TTC549 (cell line): Measurements from ENCODE around the gene SLC35E2B.
"Not testable (repeated sequence)": the region's sequence is repeated elsewhere in the genome, so short reads cannot be mapped to it uniquely, and the experiment has no call there.

Source experiments
- FAIRE-seq: peaks from 2 replicates; lab custom pipeline; 2012; peaks lifted over from hg19 to GRCh38; lab: Jason Lieb, UNC

Gene SLC35E2B

DNA sequence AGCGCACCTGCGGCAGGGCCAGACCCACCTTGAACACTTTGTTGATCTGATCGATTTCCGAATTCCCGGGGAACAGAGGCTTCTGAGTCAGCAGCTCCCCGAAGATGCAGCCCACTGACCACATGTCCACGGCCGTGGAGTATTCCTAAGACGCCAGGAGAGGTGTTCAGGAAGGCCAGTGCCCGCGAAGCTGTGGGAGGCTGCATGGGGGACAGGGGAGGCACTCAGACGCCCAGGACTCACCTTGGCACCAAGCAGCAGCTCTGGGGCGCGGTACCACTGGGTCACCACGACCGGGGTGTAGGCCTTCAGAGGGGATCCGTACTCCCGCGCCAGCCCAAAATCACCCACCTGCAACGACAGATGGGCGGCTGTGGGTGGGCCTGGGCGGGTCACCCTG, 11.2 kb upstream of the SLC35E2B start:
- FAIRE-seq, result no peak

DNA sequence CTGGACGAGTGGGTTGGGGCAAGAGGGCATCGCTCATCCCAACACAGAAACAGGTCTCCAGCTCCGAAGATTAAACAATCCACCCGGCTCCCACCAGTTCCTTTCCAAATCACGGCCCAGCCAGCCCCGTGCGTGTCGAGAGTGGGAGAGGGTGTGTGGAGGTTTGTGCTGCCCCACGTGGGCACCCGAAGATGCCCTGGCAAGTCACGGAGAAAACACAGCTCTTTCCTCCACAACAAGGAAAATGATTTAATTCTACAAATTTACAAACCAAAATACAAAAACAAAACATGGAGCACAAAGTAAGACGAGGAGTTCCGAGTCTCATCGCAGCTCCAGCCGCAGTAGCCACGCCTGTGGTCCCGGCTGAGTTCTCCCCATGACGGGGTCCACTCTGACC, 9.9 kb upstream of the SLC35E2B start:
- FAIRE-seq, result not testable (repeated sequence)

DNA sequence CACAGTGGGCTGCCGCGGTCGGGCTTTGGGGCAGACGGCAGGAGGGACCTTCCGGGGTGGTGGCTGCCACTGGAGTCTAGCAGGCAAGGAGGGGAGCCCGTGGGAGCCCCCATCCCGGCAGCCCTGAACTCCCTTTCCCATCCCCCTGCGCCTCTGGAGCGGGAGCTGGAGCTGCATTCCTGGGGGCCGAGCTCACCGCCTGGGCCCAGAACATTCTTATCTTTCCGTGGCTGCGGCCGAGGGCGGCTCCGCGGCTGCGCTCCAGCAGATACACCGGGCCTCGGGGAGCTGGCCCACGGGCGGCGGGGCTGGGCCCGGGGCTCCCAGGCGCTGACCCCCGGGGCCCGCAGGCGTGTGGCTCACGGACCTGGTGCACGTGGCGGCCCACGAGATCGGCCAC, 8.0 kb upstream of the SLC35E2B start:
- not testable (repeated sequence) for FAIRE-seq

DNA sequence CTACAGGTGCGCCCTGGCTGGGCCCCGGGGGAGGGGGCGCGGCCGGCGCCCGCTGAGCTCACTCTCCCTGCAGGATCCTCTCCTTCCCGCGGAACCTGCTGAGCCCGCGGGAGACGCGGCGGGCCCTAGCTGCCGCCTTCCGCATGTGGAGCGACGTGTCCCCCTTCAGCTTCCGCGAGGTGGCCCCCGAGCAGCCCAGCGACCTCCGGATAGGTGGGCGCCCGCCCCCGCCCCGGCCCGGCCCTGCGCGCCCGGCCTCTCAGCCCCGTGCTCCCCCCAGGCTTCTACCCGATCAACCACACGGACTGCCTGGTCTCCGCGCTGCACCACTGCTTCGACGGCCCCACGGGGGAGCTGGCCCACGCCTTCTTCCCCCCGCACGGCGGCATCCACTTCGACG, 7.5 kb upstream of the SLC35E2B start:
- FAIRE-seq, result not testable (repeated sequence)

DNA sequence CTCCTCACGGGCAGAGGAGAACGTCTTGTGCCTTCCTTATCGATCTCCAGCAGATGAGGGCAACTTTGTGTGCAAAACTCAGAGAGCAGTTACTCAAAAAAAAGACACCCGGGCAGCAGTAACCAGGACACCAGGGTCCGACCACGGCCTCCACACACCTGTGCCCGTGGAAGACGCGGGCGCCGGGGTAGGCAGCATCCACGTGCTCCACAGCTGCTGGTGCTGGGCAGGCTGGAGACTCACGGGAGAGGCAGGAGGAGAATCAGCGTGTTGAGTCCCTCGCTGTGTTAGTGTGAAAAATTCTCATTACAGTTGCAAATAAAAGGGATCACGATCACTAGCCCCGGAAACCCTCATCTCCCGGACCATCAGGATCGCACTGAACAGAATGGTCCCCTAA, 6.5 kb upstream of the SLC35E2B start:
- not testable (repeated sequence) for FAIRE-seq

DNA sequence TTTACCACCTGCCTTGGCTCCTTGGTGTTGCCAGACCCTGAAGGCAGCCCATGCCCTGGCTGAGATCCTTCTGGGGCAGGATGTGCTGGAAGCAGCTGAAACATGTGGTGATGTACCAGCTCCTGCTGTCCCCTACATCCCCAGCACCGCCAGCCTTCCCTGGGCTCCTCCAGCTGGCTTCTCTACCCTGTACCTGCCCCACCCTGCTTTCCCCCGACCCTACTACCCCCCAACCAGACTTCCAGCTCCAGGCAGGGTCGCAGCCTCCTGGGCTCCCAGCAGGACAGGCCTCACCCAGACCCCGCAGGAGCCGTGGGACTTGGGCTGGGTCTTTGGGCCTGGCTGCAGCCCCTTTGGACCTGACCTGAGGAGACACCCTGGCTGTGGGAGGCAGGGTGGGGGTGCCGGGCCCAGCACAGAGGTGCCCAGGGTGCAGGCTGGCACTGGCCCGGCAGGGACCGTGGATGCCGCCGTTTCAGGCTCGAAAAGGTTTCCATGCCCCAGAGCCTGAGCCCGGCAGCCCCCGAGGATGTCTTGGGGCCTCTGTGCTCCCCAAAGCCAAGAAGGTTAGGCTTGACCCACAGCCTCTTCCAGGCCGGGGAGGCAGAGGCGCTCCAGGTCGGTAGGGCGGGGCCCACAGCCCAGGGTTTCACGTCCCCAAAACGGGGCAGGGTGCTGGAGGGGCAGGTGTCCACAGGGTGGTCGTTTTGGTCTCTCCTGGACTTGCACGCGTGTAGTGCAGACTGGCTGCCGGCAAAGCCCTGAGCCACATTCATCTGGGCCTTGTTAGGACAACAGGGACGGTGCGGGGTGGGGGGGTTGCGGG, 5.0 kb upstream of the SLC35E2B start:
- FAIRE-seq, result not testable (repeated sequence)

DNA sequence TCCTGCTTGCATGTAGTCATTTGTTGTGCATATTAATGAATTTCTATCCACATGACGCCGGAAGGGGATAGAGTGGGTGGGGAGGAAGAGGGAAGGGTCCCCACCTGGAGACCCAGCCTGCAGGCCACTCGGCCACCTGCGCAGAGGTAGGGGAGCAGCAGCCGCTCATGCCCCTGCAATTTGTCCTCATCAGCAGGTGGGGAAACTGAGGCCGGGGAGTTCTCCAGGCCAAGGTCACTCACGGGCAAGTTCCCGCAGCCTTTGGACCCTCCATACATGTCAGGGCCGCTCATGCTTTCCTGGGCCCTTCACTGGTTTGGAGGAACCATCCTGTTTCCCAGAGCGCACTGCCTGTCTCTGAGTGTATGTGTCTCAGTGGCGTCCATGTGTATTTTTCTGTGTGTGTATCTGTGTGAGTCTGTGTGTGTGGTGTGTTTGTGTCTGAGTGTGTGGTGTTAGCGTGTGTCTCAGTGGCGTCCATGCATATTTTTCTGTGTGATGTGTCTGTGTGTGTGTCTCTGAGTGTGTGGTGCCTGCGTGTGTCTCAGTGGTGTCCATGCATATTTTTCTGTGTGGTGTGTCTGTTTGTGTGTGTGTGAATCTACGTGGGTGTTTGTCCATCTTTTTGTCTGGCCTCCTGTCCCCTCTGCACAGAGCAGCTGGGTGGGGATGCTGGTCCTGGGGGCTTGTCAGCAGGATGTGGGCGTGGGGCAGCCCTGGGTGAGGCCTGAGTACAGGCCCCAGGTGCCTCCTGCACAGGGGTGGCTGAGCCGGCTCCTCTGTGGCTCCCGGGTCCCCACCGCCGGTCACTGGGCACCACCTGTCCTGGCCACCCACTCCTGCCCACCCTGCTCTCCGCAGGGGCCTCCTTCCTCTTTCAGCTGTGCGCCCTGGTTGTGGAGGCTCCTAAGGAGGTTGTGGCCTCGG, 4.1 kb upstream of the SLC35E2B start:
- FAIRE-seq, result not testable (repeated sequence)

DNA sequence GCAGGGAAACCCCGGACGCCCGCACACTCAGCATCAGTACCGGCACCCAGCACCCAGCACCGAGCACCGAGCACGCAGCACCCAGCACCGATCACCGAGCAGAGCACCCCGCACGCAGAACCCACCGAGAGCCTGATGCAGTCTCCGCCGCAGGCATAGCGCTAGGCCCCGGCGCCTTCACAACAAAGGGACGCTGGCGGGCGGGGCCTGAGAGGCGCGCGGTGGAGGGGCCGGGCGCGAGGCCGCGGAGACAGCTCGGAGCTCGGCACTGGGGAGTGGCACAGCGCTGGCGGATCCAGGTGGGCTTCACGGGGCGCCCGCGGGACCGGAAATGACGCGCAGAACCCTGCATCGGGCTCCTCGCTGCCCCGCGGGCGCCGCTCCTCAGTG, 276 bp downstream of the SLC35E2B start:
- not testable (repeated sequence) for FAIRE-seq

DNA sequence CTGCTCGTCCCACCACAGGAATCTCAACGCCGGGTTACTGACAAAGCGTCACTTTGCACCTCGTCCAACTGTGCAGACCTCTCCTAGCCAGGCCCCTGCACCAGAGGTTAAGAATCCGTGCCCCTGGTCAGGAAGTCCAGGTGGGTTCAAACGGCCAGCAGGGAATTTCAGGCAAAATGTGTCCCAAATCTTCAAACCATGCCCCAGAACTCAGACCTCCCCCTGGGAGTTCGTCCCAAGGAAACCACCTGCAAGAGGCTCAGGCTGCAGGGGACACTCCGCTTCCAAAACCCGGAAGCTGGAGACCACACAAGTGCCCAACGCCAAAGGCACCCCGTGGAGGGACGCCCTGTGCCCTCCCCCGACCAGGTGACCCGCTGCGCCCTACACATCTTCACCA, 1.2 kb downstream of the SLC35E2B start:
- not testable (repeated sequence) for FAIRE-seq

DNA sequence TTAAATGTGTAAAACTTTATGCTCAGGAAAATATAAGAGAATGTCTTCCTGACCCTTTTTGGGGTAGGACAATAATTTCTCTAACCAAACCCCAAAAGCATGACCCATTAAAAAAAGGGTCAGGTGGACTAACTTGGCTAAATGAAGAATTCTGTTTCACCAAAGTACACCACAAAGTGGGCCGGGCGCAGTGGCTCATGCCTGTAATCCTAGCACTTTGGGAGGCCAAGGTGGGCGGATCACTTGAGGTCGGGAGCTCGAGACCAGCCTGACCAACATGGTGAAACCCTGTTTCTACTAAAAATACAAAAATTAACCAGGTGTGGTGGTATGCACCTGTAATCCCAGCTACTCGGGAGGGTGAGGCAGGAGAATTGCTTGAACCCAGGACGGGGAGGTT, 3.1 kb downstream of the SLC35E2B start:
- FAIRE-seq, result not testable (repeated sequence)

DNA sequence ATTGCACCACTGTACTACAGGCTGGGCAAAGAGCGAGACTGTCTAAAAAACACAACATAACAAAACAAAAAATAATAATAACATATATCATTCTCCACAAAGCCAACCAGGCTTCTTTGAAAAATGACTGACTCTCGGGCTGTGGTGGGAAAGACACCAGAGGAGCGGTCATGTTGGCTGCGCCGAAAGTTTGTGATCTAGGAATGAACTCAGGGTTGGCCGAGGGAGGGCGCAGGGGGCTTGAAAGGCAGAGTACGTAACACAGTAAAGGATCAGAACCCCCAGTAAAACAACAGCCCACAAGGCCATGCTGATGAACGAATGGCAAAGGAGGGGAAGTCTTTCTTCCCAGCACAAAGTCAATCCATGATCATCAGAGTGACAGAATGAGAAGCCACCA, 4.7 kb downstream of the SLC35E2B start:
- no peak for FAIRE-seq

DNA sequence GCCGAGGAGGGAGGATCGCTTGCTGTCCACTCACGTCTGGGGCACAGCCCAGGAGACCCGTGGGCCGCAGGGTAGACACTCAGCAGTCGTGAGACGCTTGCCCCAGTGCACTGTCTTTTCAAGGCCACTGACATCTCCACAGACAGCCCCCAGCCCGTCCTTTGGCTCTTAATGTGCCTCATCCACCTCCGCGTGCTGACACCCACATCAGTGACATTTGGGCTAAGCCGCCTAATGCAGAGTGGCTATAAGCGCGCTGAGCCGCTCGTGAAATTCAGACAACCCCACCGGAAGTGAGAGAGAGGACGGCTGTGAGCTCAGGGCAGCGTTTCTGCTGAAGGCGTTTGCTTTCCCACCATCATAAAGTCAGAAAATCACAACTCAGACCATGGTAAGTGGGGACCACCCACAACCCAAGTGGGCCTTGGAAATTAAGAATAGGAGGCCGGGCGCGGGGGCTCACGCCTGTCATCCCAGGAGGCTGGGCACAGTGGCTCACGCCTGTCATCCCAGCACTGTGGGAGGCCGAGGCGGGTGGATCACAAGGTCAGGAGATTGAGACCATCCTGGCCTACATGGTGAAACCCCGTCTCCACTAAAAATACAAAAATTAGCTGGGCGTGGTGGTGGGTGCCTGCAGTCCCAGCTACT, 8.4 kb downstream of the SLC35E2B start:
- no peak for FAIRE-seq

DNA sequence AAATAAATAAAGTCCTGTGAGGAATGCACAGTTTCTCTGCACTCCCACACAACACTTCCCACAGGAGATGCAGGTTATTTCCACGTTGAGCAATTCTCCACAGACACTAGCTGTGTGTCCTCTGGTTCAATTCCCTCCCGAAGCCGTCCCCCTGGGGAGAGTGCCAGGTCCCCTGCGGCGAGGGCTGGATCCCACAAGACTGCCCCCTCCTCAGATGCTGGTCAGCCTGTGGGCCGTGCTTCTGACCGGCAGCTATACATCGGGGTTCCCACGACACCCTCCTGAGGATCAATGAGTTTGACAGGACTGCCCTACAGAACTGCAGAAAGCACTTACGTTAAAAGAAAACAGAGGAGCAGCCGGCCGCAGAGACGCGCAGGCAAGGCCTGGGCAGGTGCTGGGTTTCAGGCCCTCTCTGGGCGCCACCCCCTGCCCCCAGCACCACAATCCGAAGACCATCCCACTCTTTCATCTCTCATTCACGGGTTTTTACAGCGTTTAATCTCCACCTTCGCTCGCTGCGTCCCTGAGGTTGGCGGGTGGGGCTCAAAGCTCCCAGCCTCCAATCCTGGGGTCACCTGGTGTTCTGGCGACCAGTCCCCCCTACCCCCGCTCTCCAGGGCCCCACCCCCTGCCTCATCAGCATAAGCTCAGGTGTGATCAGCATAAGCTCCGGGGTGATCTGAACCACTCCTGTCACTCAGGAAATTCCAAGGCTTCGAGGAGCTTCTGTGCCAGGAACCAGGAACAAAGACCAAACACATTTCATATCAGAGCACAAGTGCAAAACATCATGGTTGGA, 9.3 kb downstream of the SLC35E2B start:
- no peak for FAIRE-seq

DNA sequence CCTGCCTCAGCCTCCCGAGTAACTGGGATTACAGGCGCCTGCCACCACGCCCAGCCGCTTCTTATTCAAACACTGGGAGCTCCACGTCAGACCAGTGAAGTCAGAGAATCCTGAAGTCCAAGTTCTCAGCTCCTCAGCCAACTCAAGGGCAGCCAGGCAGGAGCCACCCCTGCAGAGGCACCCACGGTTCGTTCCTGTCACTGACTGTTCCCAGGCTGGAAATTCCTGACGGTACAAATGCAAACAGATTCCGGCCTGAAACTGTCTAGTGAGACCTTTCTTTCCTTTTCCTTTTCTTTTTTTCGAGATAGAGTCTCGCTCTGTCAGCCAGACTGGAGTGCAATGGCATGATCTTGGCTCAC, 11.7 kb downstream of the SLC35E2B start:
- no peak for FAIRE-seq

DNA sequence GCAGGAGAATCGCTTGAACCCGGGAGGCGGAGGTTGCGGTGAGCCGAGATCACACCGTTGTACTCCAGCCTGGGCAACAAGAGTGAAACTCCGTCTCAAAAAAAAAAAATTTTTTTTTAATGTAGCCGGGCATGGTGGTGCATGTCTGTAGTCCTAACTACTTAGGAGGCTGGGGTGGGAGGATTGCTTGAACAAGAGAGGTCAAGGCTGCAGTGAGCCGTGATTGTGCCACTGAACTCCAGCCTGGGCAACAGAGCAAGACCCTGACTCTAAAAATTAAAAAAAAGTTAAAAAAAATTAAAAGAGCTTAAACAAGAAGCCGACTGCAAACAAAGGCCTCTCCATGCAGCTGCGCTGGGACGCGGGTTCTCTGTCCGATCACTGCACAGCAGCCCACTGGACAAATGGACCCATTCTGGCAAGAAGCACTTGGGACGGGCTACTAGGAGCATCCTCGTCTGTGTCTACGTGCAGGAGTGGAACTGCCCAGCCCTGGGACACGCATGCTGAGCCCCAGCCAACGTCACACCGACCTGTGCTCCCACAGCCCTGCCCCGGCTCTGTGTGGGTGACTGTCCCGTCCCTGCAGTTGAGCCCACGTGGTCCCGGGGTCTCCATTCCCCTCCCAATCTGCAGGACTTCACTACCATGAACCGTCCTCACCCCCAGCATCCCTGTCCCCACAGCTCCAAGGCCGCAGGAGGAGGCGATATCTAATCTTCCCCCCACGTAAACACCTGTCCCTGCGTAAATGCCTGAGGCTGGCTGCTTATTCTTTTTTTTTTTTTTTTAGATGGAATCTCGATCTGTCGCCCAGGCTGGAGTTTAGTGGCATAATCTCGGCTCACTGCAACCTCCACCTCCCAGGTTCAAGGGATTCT, 12.3 kb downstream of the SLC35E2B start:
- no peak for FAIRE-seq

DNA sequence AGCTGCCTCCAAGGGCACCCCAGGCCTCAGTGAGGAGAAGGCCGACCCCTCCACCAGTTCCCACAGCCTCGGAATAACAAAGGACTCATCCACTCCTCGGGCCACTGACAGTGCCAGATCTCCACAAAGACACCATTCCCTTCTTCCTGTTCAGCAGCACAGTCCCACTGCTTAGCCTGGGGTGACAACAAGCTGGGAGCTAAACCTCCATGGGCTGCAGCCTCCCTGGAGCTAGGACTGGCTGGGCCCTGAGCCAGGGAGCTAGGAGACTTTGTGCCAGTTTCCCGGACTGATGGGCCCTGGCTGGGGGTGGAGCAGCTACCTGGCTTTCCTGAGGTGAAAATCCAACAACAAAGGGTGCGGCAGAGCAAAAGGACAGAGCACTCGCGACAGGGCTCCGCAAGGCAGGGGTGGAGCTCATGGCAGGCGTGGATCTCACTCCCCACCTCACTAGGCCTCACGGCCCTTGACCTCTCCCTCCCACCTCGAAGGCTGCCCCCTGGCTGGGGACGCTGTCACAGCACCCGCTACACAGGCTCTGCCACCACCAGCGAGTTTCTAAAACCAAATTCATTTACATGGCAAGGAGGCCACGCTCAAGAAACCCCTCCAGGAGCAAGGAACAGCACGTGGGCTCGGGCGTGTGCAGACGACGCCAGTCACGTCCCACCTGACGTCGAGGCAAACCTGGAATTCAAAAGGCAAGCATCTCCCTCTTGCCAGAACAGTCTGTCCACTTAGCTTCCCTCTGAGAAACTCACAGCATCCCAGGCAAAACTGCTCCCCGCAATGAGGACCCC, 13.8 kb downstream of the SLC35E2B start:
- no peak for FAIRE-seq

DNA sequence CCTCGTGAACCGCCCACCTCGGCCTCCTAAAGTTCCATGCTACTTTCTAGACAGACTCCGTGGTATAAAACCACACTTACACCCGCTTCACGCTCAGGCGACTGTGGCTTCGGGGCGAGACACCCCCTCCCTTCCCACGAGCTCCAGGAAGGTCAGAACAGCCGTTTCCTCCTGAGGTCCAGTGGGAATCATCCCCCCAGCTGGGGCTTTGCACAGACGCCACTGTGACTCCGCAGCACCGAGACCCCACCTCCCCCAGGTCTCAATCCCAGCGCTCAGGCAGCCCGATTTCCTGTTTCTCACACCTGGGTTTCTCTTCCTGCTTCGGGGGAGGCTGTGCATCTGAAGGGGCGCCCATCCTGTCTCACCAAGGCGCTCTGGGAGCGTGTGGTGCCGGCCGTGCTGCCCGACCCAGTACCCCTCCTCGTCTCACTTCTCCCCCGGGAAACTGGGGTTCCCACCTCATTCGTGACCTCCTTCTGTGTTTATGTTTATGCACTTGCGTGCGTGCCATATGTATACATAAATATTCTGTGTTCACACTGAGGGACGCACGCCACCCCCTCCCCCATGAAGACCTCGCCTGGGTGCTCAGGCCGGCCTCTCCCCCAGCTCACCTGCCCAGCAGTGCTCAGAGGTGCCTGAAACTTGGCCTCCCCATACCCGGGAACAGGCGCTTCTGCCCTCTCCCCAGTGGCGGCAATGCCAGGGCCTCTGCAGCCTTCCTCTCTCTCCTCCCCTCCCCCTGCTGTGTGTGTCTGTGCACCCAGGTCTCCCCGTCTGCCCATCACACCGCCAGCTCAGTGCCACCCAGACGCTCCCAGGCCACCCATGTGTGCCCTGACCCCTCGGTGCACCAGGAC, 14.6 kb downstream of the SLC35E2B start:
- no peak for FAIRE-seq

DNA sequence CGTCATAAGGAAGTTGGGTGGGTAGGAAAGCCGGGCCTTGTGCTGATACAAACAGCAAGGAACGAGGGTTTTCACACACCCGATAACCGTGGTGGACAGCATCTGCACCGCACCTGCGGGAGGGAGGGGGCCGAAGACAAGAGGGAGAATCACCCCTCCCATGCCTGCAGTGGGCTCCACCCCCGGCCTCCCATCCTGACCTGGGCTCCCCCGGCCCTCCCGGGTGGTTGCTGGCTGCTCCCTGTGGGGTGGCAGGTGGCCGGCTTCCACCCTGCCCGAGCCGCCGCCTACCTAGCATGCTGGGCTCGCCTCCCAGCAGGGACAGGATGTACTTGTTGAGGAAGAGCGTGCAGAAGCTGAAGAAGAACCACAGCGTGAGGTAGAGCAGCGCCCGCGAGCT, 16.5 kb downstream of the SLC35E2B start:
- FAIRE-seq, result not testable (repeated sequence)

DNA sequence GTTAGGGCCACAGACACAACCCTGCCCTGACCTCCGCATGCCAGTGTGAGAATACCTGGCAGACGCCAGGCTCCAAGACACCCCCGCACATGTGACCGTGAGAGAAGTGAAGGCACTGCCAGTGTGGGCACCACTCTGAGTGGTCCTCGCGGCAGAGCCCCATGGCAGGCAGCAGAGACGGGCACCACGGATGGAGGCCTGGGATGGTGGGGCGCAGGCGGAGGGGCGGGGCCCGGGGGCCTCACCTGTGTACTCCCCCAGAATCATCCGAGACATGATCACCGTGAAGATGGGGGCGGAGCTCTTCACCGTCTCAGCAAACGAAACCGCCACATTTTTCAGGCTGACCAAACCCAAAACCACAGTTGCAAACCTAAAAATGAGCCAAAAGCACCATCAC, 17.4 kb downstream of the SLC35E2B start:
- FAIRE-seq, result not testable (repeated sequence)
